Esophagus squamous epithelium (tissue), 4 donors: ENCODE data around the gene IGF2BP1.

Experiments
- CTCF ChIP-seq, 6 experiments: fragments of 450-650 bp in 4 of 6; fragments of 200-600 bp in 2 of 6; sonication (generic) in 2 of 6; IDR thresholded peaks; one replicate each; pipeline ENCODE4 v1.5.1; 2016 to 2019; ENCODE audit warnings: antibody characterized with exemption in 6 of 6, mild to moderate bottlenecking in 4 of 6, moderate library complexity in 4 of 6
- POLR2A ChIP-seq, 4 donors: fragments of 450-650 bp; IDR thresholded peaks; one replicate each; pipeline ENCODE4 v1.6.1; 2017; ENCODE audit warnings: antibody characterized with exemption in 4 of 4, mild to moderate bottlenecking in 4 of 4, moderate library complexity in 3 of 4

GRCh38 chr17:49022391-49022941 lies 25.3 kb downstream of the IGF2BP1 start:
- TF ChIP-seq CTCF (IDR thresholded peaks at IDR 0.05): no peak
- TF ChIP-seq POLR2A (IDR thresholded peaks at IDR 0.05): no peak
